Measurements from ENCODE around the gene TAL2. TPM values are rescaled to one million over a fixed set of nuclear protein-coding genes. Genes with fewer than 3 reads are reported as not detected.

The TAL2 gene
- total RNA-seq, 1 donor from 2014 or later: not detected

DNA sequence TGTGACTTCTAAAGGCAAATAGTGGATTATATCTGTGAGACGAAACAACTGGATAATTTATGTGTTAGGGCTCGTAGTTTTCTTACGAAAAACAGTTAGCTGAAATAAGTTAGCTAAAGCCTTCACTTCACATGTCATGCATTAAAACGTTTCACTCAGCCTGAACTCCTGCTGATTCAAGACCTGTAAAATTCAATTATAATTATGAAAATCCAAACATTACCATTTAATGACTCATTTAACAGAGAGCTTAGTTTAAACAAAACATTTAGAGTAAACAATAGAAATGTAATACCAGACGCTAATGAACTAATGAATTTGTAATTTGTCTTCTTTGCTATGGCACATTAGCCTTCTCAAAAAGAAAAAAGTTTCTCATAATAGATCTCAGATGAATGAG, 1.7 kb downstream of the TAL2 start:
- Histone ChIP-seq H3K27me3 (no peaks in the 10 kb centered on the region), H3K36me3 (no peaks in the 10 kb centered on the region), H3K4me3 (no peak overlapping the region), H3K9me3 (no peaks in the 10 kb centered on the region), H3K4me1 (no peaks in the 10 kb centered on the region), H3K27ac (no peak overlapping the region)
- TF ChIP-seq, protein P1, sequence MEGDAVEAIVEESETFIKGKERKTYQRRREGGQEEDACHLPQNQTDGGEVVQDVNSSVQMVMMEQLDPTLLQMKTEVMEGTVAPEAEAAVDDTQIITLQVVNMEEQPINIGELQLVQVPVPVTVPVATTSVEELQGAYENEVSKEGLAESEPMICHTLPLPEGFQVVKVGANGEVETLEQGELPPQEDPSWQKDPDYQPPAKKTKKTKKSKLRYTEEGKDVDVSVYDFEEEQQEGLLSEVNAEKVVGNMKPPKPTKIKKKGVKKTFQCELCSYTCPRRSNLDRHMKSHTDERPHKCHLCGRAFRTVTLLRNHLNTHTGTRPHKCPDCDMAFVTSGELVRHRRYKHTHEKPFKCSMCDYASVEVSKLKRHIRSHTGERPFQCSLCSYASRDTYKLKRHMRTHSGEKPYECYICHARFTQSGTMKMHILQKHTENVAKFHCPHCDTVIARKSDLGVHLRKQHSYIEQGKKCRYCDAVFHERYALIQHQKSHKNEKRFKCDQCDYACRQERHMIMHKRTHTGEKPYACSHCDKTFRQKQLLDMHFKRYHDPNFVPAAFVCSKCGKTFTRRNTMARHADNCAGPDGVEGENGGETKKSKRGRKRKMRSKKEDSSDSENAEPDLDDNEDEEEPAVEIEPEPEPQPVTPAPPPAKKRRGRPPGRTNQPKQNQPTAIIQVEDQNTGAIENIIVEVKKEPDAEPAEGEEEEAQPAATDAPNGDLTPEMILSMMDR (IDR thresholded peaks at IDR 0.05): no peak
- intact Hi-C loops (cut with DNase I): no loop called here
- DNase-seq (ENCODE audit: low spot score in 2 of 2): no peak

DNA sequence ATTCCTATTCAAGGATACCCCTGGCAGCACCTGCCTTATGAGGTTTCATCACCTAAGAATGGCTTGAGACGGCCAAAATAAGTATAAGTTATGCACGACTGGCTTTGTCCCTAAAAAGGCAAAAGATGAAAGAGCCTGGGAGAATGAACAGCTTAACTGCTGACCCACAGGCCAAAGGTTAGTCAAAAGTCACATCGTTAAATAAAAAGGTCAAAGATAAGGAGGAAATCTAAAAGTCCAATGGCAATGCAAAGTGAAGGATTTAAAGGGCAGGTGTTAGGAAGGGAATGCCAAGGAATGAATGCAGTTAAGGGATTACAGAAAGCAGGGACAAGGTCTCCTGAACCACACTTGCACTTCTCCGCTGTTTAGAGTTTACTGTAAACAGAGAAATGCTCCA, 5.6 kb downstream of the TAL2 start:
- intact Hi-C loops (cut with DNase I): no loop called here

DNA sequence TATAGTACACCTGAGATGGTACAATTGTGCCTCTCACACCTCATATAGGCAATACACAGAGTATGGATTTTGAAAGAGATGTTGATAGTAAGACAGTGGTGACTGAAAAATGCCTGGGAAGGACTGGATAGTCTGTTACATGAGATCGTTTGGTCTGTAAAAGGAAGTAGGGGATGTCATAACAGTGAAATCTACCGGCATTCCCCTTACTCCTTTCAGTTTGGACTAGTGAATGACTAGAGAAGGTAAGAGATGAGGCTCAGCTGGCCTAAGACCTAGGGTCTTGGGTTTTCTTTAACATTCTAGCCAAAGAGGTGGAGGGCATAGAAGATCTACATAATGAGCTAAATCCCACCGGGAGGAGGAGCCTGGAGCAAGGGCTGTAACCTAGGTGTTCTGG, 8.1 kb downstream of the TAL2 start:
- DNase-seq (ENCODE audit: low spot score in 2 of 2): no peak
- no peak overlapping the region for H3K4me3 ChIP-seq
- H3K36me3 ChIP-seq: no peaks in the 10 kb centered on the region
- no peaks in the 10 kb centered on the region for H3K27me3 ChIP-seq
- no peaks in the 10 kb centered on the region for H3K4me1 ChIP-seq
- H3K9me3 ChIP-seq: no peaks in the 10 kb centered on the region
- TF ChIP-seq, protein P1 (IDR thresholded peaks at IDR 0.05): no peak
- no peak overlapping the region for H3K27ac ChIP-seq
- intact Hi-C loops (cut with DNase I): no loop called here

More for the DNA sequence above, 5.6 kb downstream of the TAL2 start:
- DNase-seq (ENCODE audit: low spot score in 2 of 2): no peak
- Histone ChIP-seq H3K9me3 (no peaks in the 10 kb centered on the region), H3K36me3 (no peaks in the 10 kb centered on the region), H3K27me3 (no peaks in the 10 kb centered on the region), H3K27ac (no peak overlapping the region), H3K4me3 (no peak overlapping the region), H3K4me1 (no peaks in the 10 kb centered on the region)
- TF ChIP-seq, protein P1 (IDR thresholded peaks at IDR 0.05): no peak

DNA sequence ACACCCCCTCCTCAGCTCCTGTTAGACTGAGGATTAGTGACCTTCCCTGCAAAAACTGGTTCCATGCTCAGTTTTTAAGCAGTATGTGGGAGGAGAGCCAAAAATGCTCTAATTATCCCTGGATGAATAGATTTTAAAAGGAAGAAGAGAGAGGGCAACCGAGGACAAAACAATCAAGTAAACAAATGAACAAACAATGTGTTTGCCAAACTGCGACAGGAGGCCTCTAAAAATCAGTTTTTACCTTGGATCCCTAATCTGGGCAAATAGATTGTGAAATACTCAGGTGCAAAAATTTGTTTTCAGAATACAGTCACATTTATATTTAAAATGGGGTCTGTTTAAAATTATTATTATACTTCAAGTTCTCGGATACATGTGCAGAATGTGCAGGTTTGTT, 8.5 kb downstream of the TAL2 start:
- Histone ChIP-seq H3K9me3 (no peaks in the 10 kb centered on the region), H3K36me3 (no peaks in the 10 kb centered on the region), H3K4me1 (no peaks in the 10 kb centered on the region), H3K27ac (no peak overlapping the region), H3K4me3 (no peak overlapping the region), H3K27me3 (no peaks in the 10 kb centered on the region)
- no peak for DNase-seq (ENCODE audit: low spot score in 2 of 2)
- intact Hi-C loops (cut with DNase I): no loop called here
- TF ChIP-seq, protein P1 (IDR thresholded peaks at IDR 0.05): no peak

DNA sequence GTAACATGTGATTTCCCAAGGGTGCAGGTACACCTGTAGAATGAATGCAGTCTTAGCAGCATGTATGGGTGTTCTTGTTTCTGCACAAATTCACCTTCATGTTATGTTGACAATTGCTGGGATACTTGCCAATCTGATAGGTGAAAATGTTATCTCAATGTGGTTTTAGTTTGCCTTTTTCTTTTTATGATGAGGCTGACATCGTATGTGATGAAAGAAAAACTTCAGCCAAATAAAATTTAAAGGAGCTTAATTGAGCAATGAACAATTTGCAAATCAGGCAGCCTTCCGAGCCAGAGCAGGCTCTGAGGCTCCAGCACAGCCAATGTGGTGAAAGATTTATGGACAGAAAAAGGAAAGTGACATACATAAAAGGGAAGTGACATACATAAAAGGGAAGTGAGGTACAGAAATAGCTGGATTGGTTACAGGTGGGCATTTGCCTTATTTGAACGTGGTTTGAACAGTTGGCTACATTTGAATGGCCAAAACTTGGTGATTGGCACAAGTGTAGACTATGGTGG, 10.5 kb downstream of the TAL2 start:
- Histone ChIP-seq H3K27me3 (no peaks in the 10 kb centered on the region), H3K36me3 (no peaks in the 10 kb centered on the region), H3K4me1 (no peaks in the 10 kb centered on the region), H3K4me3 (no peak overlapping the region), H3K9me3 (no peaks in the 10 kb centered on the region), H3K27ac (no peak overlapping the region)
- intact Hi-C loops (cut with DNase I): no loop called here
- TF ChIP-seq, protein P1 (IDR thresholded peaks at IDR 0.05): no peak
- DNase-seq (ENCODE audit: low spot score in 2 of 2): no peak

DNA sequence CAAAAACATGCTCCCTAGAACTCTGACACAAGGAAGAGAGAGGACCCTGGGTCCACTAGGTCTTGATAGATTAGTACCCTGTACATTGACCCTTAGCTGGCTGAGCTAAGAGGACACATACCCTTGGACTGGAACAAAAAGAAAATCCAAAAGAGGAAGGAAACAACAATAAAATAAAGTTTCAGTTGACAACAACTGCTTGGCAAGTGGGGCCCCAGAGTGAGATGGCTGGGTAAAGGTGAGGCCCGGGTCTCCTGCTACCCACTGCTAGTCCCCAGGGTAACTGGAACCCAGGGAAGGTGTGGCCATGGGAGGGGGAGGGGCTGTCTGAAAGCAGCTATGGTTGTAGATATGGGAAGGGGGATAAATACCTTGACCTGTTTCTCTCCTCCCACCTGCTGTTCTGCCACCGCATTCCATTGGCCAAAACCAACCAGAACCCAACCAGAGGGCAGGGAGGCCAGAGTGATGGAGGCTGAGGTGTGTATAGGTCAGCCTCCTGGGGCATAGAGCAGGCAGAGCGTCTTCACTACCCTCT, 11.7 kb downstream of the TAL2 start:
- Histone ChIP-seq H3K4me1 (no peaks in the 10 kb centered on the region), H3K9me3 (no peaks in the 10 kb centered on the region), H3K27me3 (no peaks in the 10 kb centered on the region), H3K27ac (no peak overlapping the region), H3K4me3 (no peak overlapping the region), H3K36me3 (no peaks in the 10 kb centered on the region)
- intact Hi-C loops (cut with DNase I): no loop called here
- TF ChIP-seq, protein P1 (IDR thresholded peaks at IDR 0.05): no peak
- no peak for DNase-seq (ENCODE audit: low spot score in 2 of 2)
